ENCODE results near the gene NPM1.

Gene NPM1

GRCh38 chr5:171438738-171439137 is 51.1 kb downstream of the NPM1 start:
- TF ChIP-seq CTCF (IDR thresholded peaks at IDR 0.05; ENCODE audit: borderline replicate concordance, control extremely low read depth, extremely low read depth, insufficient read depth, missing control alignments): no peak
- DNase-seq (ENCODE audit: low spot score): no peak
- in situ Hi-C loops (cut with MboI; ENCODE audit: low sequenced_read_pairs, unreplicated experiment): no loop called here

- DNase-seq (ENCODE audit: low spot score): no peak
- in situ Hi-C loops (cut with MboI; ENCODE audit: low sequenced_read_pairs, unreplicated experiment): no loop called here
- TF ChIP-seq CTCF (IDR thresholded peaks at IDR 0.05; ENCODE audit: borderline replicate concordance, control extremely low read depth, extremely low read depth, insufficient read depth, missing control alignments): no peak
Measured at GRCh38 chr5:171441246-171441791, 53.7 kb downstream of the NPM1 start.

GRCh38 chr5:171442287-171443042 is 54.8 kb downstream of the NPM1 start:
- TF ChIP-seq CTCF (IDR thresholded peaks at IDR 0.05; ENCODE audit: borderline replicate concordance, control extremely low read depth, extremely low read depth, insufficient read depth, missing control alignments): no peak
- no peak for DNase-seq (ENCODE audit: low spot score)
- in situ Hi-C loops (cut with MboI; ENCODE audit: low sequenced_read_pairs, unreplicated experiment): no loop called here

GRCh38 chr5:171444582-171444981 is 56.9 kb downstream of the NPM1 start:
- no peak for DNase-seq (ENCODE audit: low spot score)
- TF ChIP-seq CTCF (IDR thresholded peaks at IDR 0.05; ENCODE audit: borderline replicate concordance, control extremely low read depth, extremely low read depth, insufficient read depth, missing control alignments): no peak
- in situ Hi-C loops (cut with MboI; ENCODE audit: low sequenced_read_pairs, unreplicated experiment): no loop called here

GRCh38 chr5:171445644-171446516 is 58.2 kb downstream of the NPM1 start:
- in situ Hi-C loops (cut with MboI; ENCODE audit: low sequenced_read_pairs, unreplicated experiment): no loop called here
- DNase-seq (ENCODE audit: low spot score): no peak

More at GRCh38 chr5:171445644-171446516, 58.2 kb downstream of the NPM1 start:
- TF ChIP-seq CTCF (IDR thresholded peaks at IDR 0.05; ENCODE audit: borderline replicate concordance, control extremely low read depth, extremely low read depth, insufficient read depth, missing control alignments): no peak

All from GM13976 (cell line).